Measurements from ENCODE around the gene SYNJ2.

Gene SYNJ2

DNA sequence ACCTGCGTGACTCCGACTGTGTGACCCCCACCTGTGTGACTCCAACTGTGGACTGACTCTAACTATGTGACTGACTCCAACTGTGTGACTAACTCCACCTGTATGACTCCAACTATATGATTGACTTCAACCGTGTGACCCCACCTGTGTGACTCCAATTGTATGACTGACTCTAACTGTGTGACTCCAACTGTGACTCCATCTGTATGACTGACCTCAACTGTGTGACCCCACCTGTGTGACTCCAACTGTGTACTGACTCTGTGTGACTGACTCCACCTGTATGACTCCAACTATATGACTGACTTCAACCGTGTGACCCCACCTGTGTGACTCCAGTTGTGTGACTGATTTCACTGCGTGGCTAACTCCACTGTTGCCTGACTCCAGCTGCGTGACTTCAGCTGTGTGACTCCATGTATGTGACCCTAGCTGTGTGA, 38.6 kb downstream of the SYNJ2 start:
- Histone ChIP-seq H3K4me1 (ENCODE audit: control insufficient read depth in 2 of 2, insufficient read depth in 2 of 2, low read length in 2 of 2) (peaks cover 0 to 6% of the 10 kb centered on the region in 2 donors), H3K36me3 (ENCODE audit: control insufficient read depth in 2 of 2, insufficient read depth in 2 of 2, low read length in 2 of 2) (peaks cover 12 to 18% of the 10 kb centered on the region in 2 donors), H3K9me3 (ENCODE audit: control insufficient read depth in 2 of 2, low read length in 2 of 2) (no peaks in the 10 kb centered on the region), H3K9ac (ENCODE audit: low read depth in 1 of 2, low read length in 2 of 2) (no peak overlapping the region), H3K27ac (ENCODE audit: low read depth in 2 of 2, low read length in 2 of 2) (no peak overlapping the region), H3K27me3 (ENCODE audit: control insufficient read depth in 2 of 2, insufficient read depth in 2 of 2, low read length in 2 of 2) (no peaks in the 10 kb centered on the region), H3K4me3 (ENCODE audit: low read length in 2 of 2) (no peak overlapping the region)

DNA sequence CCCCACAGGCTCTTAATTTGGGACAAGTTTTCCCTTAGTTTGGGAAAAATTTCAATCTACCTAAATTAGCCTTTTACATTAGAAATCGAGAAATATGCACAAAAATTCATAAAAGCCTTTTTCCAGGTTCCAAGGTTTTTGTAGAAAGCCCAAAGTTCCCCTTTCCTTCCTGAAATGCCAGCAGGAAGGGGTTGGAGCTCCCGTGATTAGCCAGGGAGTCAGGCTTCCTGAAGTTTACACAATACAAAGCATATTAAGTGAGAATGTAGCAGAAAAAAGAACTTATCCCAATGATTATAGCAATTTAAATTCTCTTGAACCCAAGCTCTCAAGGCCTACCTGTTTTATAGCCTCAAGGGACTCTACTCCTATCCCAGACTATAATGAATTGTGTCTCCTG, 39.1 kb downstream of the SYNJ2 start:
- no peak overlapping the region for H3K9ac ChIP-seq (ENCODE audit: low read depth in 1 of 2, low read length in 2 of 2)
- H3K9me3 ChIP-seq (ENCODE audit: control insufficient read depth in 2 of 2, low read length in 2 of 2) = no peaks in the 10 kb centered on the region
- no peaks in the 10 kb centered on the region for H3K27me3 ChIP-seq (ENCODE audit: control insufficient read depth in 2 of 2, insufficient read depth in 2 of 2, low read length in 2 of 2)
- H3K4me3 ChIP-seq (ENCODE audit: low read length in 2 of 2) = no peak overlapping the region
- H3K4me1 ChIP-seq (ENCODE audit: control insufficient read depth in 2 of 2, insufficient read depth in 2 of 2, low read length in 2 of 2) = peaks cover 1 to 6% of the 10 kb centered on the region in 2 donors
- no peak overlapping the region for H3K27ac ChIP-seq (ENCODE audit: low read depth in 2 of 2, low read length in 2 of 2)
- peaks cover 12 to 18% of the 10 kb centered on the region in 2 donors for H3K36me3 ChIP-seq (ENCODE audit: control insufficient read depth in 2 of 2, insufficient read depth in 2 of 2, low read length in 2 of 2)

DNA sequence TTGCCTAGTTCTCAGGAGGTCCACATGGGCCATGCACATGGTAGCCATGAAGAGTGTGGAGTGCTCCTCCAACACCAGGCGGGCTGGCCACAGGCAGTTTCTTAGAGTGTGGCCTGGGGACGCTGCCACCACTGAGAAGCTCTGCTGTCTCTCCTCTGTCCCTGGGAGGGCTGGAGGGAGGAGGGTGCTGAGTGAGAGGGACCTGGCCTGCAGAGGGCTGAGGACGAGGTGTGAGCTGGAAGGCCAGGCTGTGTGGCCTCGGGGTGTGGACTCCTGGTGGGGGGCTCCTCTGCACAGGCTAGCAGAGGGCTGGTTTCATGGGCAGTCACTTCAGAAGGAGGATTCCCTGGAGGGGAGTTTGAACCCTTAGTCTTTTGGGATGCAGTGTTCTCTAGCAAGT, 39.7 kb downstream of the SYNJ2 start:
- Histone ChIP-seq H3K36me3 (ENCODE audit: control insufficient read depth in 2 of 2, insufficient read depth in 2 of 2, low read length in 2 of 2) (peaks cover 12 to 18% of the 10 kb centered on the region in 2 donors), H3K9me3 (ENCODE audit: control insufficient read depth in 2 of 2, low read length in 2 of 2) (no peaks in the 10 kb centered on the region), H3K4me1 (ENCODE audit: control insufficient read depth in 2 of 2, insufficient read depth in 2 of 2, low read length in 2 of 2) (peaks cover 7 to 11% of the 10 kb centered on the region in 2 donors), H3K27ac (ENCODE audit: low read depth in 2 of 2, low read length in 2 of 2) (no peak overlapping the region), H3K27me3 (ENCODE audit: control insufficient read depth in 2 of 2, insufficient read depth in 2 of 2, low read length in 2 of 2) (no peaks in the 10 kb centered on the region), H3K9ac (ENCODE audit: low read depth in 1 of 2, low read length in 2 of 2) (no peak overlapping the region), H3K4me3 (ENCODE audit: low read length in 2 of 2) (no peak overlapping the region)

DNA sequence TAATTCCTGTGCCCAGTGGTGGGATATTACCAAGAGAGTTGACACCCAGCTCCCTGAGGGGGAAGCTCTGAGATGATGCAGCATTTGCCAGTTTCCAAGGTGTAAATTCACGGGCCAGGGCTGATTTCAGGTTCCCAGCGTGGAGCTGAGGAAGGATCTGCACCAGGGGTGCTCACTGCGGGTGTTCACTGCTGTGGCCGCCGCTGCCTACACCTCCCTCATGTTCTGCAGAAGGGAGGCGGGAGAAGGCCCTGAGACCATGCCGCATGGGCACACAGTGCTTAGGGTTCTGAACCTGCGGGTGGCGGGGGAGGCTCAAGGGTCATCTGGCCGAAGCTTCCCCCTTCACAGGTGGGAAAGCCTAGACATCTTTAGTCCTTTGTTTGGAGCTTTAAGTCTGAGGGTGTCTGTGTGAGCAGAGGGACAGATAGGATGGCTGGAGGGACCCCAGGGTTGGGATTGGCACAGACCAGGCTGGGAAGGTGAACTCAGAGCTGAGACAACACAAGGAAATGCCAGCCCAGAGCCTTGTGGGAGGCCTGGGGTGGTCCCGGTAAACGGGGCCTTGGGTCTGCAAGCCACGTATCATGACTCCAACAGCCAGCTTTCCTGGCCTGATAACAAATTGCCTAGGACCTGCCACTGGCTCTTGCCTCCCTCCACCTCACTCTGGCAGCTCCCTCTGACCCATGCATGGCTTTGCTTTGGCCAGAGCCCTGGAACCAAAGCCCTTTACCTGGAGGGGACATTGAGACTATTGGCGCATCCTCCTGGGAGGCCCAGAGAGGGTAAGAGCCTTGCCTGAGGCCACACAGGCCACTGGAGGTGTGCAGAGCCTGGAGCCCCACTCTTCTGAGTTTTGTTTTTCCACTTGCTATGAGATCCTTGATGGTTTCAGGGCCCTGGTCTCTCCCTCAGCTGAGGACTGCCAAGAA, 40.4 kb downstream of the SYNJ2 start:
- Histone ChIP-seq H3K4me1 (ENCODE audit: control insufficient read depth in 2 of 2, insufficient read depth in 2 of 2, low read length in 2 of 2) (peaks cover 14 to 18% of the 10 kb centered on the region in 2 donors), H3K27ac (ENCODE audit: low read depth in 2 of 2, low read length in 2 of 2) (no peak overlapping the region), H3K36me3 (ENCODE audit: control insufficient read depth in 2 of 2, insufficient read depth in 2 of 2, low read length in 2 of 2) (peaks cover 12 to 18% of the 10 kb centered on the region in 2 donors), H3K9ac (ENCODE audit: low read depth in 1 of 2, low read length in 2 of 2) (no peak overlapping the region), H3K9me3 (ENCODE audit: control insufficient read depth in 2 of 2, low read length in 2 of 2) (no peaks in the 10 kb centered on the region), H3K4me3 (ENCODE audit: low read length in 2 of 2) (no peak overlapping the region), H3K27me3 (ENCODE audit: control insufficient read depth in 2 of 2, insufficient read depth in 2 of 2, low read length in 2 of 2) (no peaks in the 10 kb centered on the region)

DNA sequence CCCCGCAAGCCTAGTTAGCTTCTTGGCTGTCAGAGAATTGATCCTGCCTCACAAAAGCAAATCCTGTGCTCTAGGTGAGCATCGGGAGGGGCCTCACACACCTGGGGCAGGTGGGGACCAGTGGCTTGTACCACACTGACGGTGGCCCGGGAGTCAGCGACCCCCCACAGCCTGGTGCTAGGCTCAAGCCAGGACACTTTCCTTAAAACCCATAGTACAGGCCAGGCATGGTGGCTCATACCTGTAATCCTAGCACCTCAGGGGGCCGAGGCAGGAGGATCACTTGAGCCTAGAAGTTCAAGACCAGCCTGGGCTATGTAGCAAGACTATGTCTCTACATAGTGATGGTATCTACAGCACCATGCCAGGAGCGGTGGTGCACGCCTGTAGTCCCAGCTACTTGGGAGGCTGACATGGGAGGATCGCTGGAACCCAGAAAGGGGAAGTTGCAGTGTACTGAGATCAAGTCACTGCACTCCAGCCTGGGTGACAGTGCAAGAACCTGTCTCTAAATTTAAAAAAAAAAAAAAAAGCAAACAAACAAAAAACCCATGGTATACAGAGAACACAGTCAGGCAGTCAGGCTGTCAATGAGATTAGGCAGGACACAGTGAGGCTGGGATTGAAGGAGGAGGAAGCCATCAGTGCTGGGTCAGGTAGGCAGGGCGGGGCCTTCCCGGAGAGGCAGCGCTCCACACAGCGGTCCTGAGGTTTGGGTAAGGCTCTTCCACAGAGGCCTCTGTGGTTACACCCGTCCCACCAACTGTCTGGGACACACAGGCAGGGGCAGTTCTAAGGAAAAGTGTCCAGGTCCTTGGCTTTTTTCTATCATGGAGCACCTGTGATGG, 41.3 kb downstream of the SYNJ2 start:
- H3K36me3 ChIP-seq (ENCODE audit: control insufficient read depth in 2 of 2, insufficient read depth in 2 of 2, low read length in 2 of 2) = peaks cover 12 to 18% of the 10 kb centered on the region in 2 donors
- H3K27ac ChIP-seq (ENCODE audit: low read depth in 2 of 2, low read length in 2 of 2) = no peak overlapping the region
- H3K4me1 ChIP-seq (ENCODE audit: control insufficient read depth in 2 of 2, insufficient read depth in 2 of 2, low read length in 2 of 2) = peaks cover 16 to 20% of the 10 kb centered on the region in 2 donors

DNA sequence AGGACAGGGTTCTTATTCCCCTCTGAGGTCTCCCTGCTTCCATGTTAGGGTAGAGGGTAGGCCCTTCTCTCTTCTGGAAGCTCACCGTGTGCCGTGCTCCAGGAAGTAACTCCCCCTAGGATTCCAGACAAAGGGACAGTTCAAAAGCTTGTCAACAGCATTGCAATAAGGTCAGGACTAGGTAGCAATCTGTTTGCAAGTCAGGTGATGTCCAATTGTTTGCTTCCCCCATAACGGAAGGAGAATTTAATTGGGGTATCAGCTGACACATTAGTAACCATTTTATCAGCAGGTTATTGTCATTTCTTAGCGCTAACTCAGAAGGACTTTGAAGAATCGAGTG, 41.9 kb downstream of the SYNJ2 start:
- Histone ChIP-seq H3K27me3 (ENCODE audit: control insufficient read depth in 2 of 2, insufficient read depth in 2 of 2, low read length in 2 of 2) (no peaks in the 10 kb centered on the region), H3K36me3 (ENCODE audit: control insufficient read depth in 2 of 2, insufficient read depth in 2 of 2, low read length in 2 of 2) (peaks cover 9 to 16% of the 10 kb centered on the region in 2 donors), H3K9ac (ENCODE audit: low read depth in 1 of 2, low read length in 2 of 2) (no peak overlapping the region), H3K4me3 (ENCODE audit: low read length in 2 of 2) (no peak overlapping the region), H3K4me1 (ENCODE audit: control insufficient read depth in 2 of 2, insufficient read depth in 2 of 2, low read length in 2 of 2) (peaks cover 16 to 20% of the 10 kb centered on the region in 2 donors), H3K9me3 (ENCODE audit: control insufficient read depth in 2 of 2, low read length in 2 of 2) (no peaks in the 10 kb centered on the region), H3K27ac (ENCODE audit: low read depth in 2 of 2, low read length in 2 of 2) (no peak overlapping the region)

More for the DNA sequence above, 41.3 kb downstream of the SYNJ2 start:
- Histone ChIP-seq H3K27me3 (ENCODE audit: control insufficient read depth in 2 of 2, insufficient read depth in 2 of 2, low read length in 2 of 2) (no peaks in the 10 kb centered on the region), H3K9me3 (ENCODE audit: control insufficient read depth in 2 of 2, low read length in 2 of 2) (no peaks in the 10 kb centered on the region), H3K4me3 (ENCODE audit: low read length in 2 of 2) (no peak overlapping the region), H3K9ac (ENCODE audit: low read depth in 1 of 2, low read length in 2 of 2) (no peak overlapping the region)

DNA sequence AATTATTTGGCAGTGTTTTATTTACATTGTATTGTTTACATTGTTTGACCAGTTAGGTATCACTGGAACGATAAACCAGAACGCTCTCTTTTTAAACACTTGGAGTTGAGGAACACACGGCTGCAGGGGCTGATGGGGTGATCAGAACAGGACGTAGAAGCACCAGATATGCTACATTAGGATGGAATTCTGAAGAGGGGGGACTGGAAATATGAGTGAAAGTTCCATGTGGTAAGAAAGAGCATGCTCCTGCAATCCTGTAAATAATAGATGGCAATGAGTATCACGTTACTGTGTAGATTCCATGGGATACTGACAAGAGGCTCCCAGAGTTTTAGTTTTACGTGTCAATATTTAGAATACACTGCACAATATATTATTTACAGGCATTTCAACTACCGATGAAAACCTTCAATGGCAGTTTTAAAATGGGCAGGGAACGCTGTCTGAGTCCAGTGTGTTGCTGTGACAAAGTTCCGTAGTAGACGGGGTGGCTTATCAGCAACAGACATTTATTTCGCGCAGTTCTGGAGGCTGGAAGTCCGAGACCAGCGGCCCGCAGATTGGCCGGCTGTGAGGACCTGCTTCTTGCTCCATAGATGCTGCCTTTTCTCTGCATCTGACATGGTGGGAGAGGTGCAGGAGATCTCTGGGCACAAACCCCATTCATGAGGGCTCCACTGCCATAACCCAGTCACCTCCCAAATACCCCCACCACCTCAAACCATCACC, 43.1 kb downstream of the SYNJ2 start:
- no peak overlapping the region for H3K9ac ChIP-seq (ENCODE audit: low read depth in 1 of 2, low read length in 2 of 2)
- H3K27me3 ChIP-seq (ENCODE audit: control insufficient read depth in 2 of 2, insufficient read depth in 2 of 2, low read length in 2 of 2) = no peaks in the 10 kb centered on the region
- peaks cover 14 to 16% of the 10 kb centered on the region in 2 donors for H3K4me1 ChIP-seq (ENCODE audit: control insufficient read depth in 2 of 2, insufficient read depth in 2 of 2, low read length in 2 of 2)
- H3K36me3 ChIP-seq (ENCODE audit: control insufficient read depth in 2 of 2, insufficient read depth in 2 of 2, low read length in 2 of 2) = peaks cover 8 to 12% of the 10 kb centered on the region in 2 donors
- H3K9me3 ChIP-seq (ENCODE audit: control insufficient read depth in 2 of 2, low read length in 2 of 2) = no peaks in the 10 kb centered on the region
- H3K27ac ChIP-seq (ENCODE audit: low read depth in 2 of 2, low read length in 2 of 2) = no peak overlapping the region
- no peak overlapping the region for H3K4me3 ChIP-seq (ENCODE audit: low read length in 2 of 2)

DNA sequence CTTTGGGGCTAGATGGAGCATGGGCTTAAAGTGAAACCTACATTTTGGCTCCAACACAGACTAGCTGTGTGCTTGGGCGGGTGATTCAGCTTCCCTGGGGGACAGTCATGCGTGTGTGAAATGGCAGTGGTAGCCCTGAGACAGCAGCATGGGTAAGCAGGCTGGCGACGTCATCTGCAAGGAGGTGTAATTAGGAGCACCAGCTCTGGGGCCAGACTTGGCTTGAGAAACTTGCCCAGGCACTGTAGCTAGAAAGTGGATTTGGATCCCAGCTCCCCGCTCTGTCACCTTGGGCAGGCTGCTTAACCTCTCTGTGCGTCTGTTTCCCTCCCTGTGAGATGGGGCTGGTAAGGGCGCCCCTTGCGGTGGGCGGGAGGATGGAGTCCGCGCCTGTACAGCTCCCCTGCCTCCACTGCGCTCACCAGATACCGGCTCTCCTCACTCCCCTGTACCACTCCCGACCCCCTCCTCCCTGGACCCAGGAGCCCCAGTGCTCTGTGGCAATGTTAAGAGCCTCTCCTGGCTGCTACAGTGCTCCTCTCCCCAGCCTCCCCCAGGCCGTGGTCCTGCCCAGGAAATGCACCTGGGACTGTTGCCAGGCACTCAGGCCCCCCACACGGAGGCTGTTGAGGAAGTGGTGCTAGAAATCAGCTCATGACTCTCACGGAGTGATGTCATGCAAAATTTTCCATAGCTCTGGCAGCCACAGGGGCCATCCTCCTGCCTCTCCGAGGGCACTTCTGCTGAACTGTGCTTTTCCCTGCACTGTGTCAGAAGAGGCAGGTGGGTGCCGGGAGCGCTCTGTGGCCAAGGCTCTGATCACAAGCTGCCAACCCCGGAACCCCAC, 44.6 kb downstream of the SYNJ2 start:
- no peaks in the 10 kb centered on the region for H3K9me3 ChIP-seq (ENCODE audit: control insufficient read depth in 2 of 2, low read length in 2 of 2)
- peaks cover 17 to 20% of the 10 kb centered on the region in 2 donors for H3K4me1 ChIP-seq (ENCODE audit: control insufficient read depth in 2 of 2, insufficient read depth in 2 of 2, low read length in 2 of 2)
- H3K27me3 ChIP-seq (ENCODE audit: control insufficient read depth in 2 of 2, insufficient read depth in 2 of 2, low read length in 2 of 2) = no peaks in the 10 kb centered on the region
- peaks cover 0 to 5% of the 10 kb centered on the region in 2 donors for H3K36me3 ChIP-seq (ENCODE audit: control insufficient read depth in 2 of 2, insufficient read depth in 2 of 2, low read length in 2 of 2)
- H3K9ac ChIP-seq (ENCODE audit: low read depth in 1 of 2, low read length in 2 of 2) = peak overlapping the region; percentile 14 to 44
- H3K4me3 ChIP-seq (ENCODE audit: low read length in 2 of 2) = peak overlapping the region; percentile 20 to 38
- H3K27ac ChIP-seq (ENCODE audit: low read depth in 2 of 2, low read length in 2 of 2) = peak overlapping the region; percentile 54 to 66

DNA sequence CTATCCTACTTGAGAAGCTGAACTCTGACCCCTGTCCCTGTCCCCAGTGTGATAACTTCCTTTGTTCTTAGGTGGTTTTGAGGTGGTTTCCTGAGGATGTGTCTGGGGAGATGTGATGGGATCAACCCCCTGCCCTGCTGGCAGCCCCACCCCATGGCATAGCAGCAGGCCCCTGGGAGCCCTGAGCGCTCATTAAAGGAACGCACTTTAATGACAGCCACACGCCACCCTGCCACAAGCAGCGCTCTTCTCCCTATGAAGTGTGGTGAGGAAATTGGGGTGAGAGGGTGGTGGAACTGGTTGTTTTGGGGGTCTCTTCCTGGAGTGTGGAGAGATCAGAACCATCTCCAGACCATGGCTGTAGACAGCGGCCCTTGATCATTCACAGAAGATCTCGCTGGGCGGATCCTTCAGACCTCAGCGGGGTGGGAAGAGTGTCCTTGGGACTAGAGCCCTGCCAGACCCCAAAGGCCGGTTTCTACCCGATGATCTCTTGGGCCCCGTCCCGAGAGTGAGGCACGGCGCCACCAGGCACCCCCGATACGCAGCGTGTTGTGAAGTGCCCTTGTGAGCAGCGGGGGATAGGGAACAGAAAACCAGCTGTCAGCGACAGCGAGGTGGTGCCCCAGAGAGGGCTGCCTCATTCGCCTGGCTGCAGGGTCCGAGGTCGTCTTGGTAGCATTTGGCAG, 45.4 kb downstream of the SYNJ2 start:
- Histone ChIP-seq H3K4me1 (ENCODE audit: control insufficient read depth in 2 of 2, insufficient read depth in 2 of 2, low read length in 2 of 2) (peaks cover 17 to 26% of the 10 kb centered on the region in 2 donors), H3K4me3 (ENCODE audit: low read length in 2 of 2) (no peak overlapping the region), H3K9me3 (ENCODE audit: control insufficient read depth in 2 of 2, low read length in 2 of 2) (no peaks in the 10 kb centered on the region), H3K27ac (ENCODE audit: low read depth in 2 of 2, low read length in 2 of 2) (peak overlapping the region; percentile 54 to 66), H3K27me3 (ENCODE audit: control insufficient read depth in 2 of 2, insufficient read depth in 2 of 2, low read length in 2 of 2) (no peaks in the 10 kb centered on the region), H3K9ac (ENCODE audit: low read depth in 1 of 2, low read length in 2 of 2) (peak overlapping the region in 1 of 2 donors; percentile 14), H3K36me3 (ENCODE audit: control insufficient read depth in 2 of 2, insufficient read depth in 2 of 2, low read length in 2 of 2) (peaks cover 0 to 5% of the 10 kb centered on the region in 2 donors)

All from mucosa of rectum (tissue), 2 donors.